ENCODE measurements around the gene PAX6. TPM values are rescaled to one million over a fixed set of nuclear protein-coding genes. Genes with fewer than 3 reads are reported as not detected.

Gene PAX6
- total and polyA plus RNA-seq, 3 experiments from 2014 or later: not detected

GRCh38 chr11:31804312-31805036, 6.6 kb downstream of the PAX6 start:
- Histone ChIP-seq H3K27me3 (ENCODE audit: insufficient read depth, low read length, poor library complexity, severe bottlenecking) (peaks cover 87% of the 10 kb centered on the region), H3K4me1 (ENCODE audit: insufficient read depth, low read length) (peaks cover 18% of the 10 kb centered on the region), H3K4me3 (ENCODE audit: low read length) (peak overlapping the region; percentile 0), H3K9me3 (ENCODE audit: low read length) (no peaks in the 10 kb centered on the region), H3K27ac (ENCODE audit: low read depth, low read length) (no peak overlapping the region), H3K36me3 (ENCODE audit: insufficient read depth, low read length) (no peaks in the 10 kb centered on the region)
- Mint-ChIP-seq H3K27me3 (peaks cover 87 to 89% of the 10 kb centered on the region in 2 donors), H3K36me3 (no peaks in the 10 kb centered on the region), H3K4me3 (peak overlapping the region in 6 of 7 donors; percentile 53 to 74 (median 70)), H3K9me3 (peaks cover 5 to 65% (median 33%) of the 10 kb centered on the region in 5 donors), H3K27ac (peak overlapping the region in 3 of 8 donors; percentile 21 to 75 (median 64)), H3K4me1 (peaks cover 48 to 56% (median 51%) of the 10 kb centered on the region in 3 donors)
- ChIA-PET POLR2A (no interaction called here), CTCF (no interaction called here)
- DNase-seq: no peak

GRCh38 chr11:31803813-31804311, 7.3 kb downstream of the PAX6 start:
- Mint-ChIP-seq H3K27me3 (peaks cover 86 to 87% of the 10 kb centered on the region in 2 donors), H3K4me1 (peaks cover 46 to 56% (median 46%) of the 10 kb centered on the region in 3 donors), H3K9me3 (peaks cover 5 to 58% (median 35%) of the 10 kb centered on the region in 5 donors), H3K36me3 (no peaks in the 10 kb centered on the region), H3K27ac (peak overlapping the region in 4 of 8 donors; percentile 17 to 75 (median 42)), H3K4me3 (peak overlapping the region in 6 of 7 donors; percentile 53 to 74 (median 68))
- Histone ChIP-seq H3K27ac (ENCODE audit: low read depth, low read length) (no peak overlapping the region), H3K9me3 (ENCODE audit: low read length) (no peaks in the 10 kb centered on the region), H3K27me3 (ENCODE audit: insufficient read depth, low read length, poor library complexity, severe bottlenecking) (peaks cover 87% of the 10 kb centered on the region), H3K36me3 (ENCODE audit: insufficient read depth, low read length) (no peaks in the 10 kb centered on the region), H3K4me3 (ENCODE audit: low read length) (no peak overlapping the region), H3K4me1 (ENCODE audit: insufficient read depth, low read length) (peaks cover 18% of the 10 kb centered on the region)
- no peak for DNase-seq
- POLR2A ChIA-PET: no interaction called here
- CTCF ChIA-PET: no interaction called here

- ChIA-PET CTCF (no interaction called here), POLR2A (no interaction called here)
- Histone ChIP-seq H3K4me1 (ENCODE audit: insufficient read depth, low read length) (peaks cover 18% of the 10 kb centered on the region), H3K27me3 (ENCODE audit: insufficient read depth, low read length, poor library complexity, severe bottlenecking) (peaks cover 83% of the 10 kb centered on the region), H3K9me3 (ENCODE audit: low read length) (no peaks in the 10 kb centered on the region), H3K27ac (ENCODE audit: low read depth, low read length) (no peak overlapping the region), H3K4me3 (ENCODE audit: low read length) (no peak overlapping the region), H3K36me3 (ENCODE audit: insufficient read depth, low read length) (no peaks in the 10 kb centered on the region)
- DNase-seq: no peak
- H3K27ac Mint-ChIP-seq: peak overlapping the region in 4 of 8 donors; percentile 17 to 75 (median 70)
- H3K4me1 Mint-ChIP-seq: peaks cover 44 to 57% (median 49%) of the 10 kb centered on the region in 3 donors
- peaks cover 83 to 85% of the 10 kb centered on the region in 2 donors for H3K27me3 Mint-ChIP-seq
- peaks cover 5 to 57% (median 36%) of the 10 kb centered on the region in 5 donors for H3K9me3 Mint-ChIP-seq
- H3K36me3 Mint-ChIP-seq: no peaks in the 10 kb centered on the region
- peak overlapping the region in 5 of 7 donors; percentile 67 to 80 (median 70) for H3K4me3 Mint-ChIP-seq
These were observed 7.9 kb downstream of the PAX6 start for GRCh38 chr11:31802990-31803812.

- Mint-ChIP-seq H3K27me3 (peaks cover 81 to 84% of the 10 kb centered on the region in 2 donors), H3K9me3 (peaks cover 5 to 59% (median 36%) of the 10 kb centered on the region in 5 donors), H3K4me1 (peaks cover 45 to 57% (median 52%) of the 10 kb centered on the region in 3 donors), H3K27ac (peak overlapping the region in 2 of 8 donors; percentile 17 to 75), H3K4me3 (no peak overlapping the region), H3K36me3 (no peaks in the 10 kb centered on the region)
- ChIA-PET CTCF (no interaction called here), POLR2A (no interaction called here)
- Histone ChIP-seq H3K4me1 (ENCODE audit: insufficient read depth, low read length) (peaks cover 18% of the 10 kb centered on the region), H3K27ac (ENCODE audit: low read depth, low read length) (no peak overlapping the region), H3K9me3 (ENCODE audit: low read length) (no peaks in the 10 kb centered on the region), H3K36me3 (ENCODE audit: insufficient read depth, low read length) (no peaks in the 10 kb centered on the region), H3K4me3 (ENCODE audit: low read length) (no peak overlapping the region), H3K27me3 (ENCODE audit: insufficient read depth, low read length, poor library complexity, severe bottlenecking) (peaks cover 83% of the 10 kb centered on the region)
- DNase-seq: no peak
These were observed 8.5 kb downstream of the PAX6 start for GRCh38 chr11:31802609-31802989.

GRCh38 chr11:31802000-31802551, 9.0 kb downstream of the PAX6 start:
- H3K4me1 ChIP-seq (ENCODE audit: insufficient read depth, low read length): peaks cover 18% of the 10 kb centered on the region
- Mint-ChIP-seq H3K4me1 (peaks cover 47 to 60% (median 56%) of the 10 kb centered on the region in 3 donors), H3K36me3 (no peaks in the 10 kb centered on the region), H3K9me3 (peaks cover 8 to 57% (median 38%) of the 10 kb centered on the region in 5 donors), H3K4me3 (no peak overlapping the region), H3K27me3 (peaks cover 81 to 84% of the 10 kb centered on the region in 2 donors), H3K27ac (no peak overlapping the region)
- no peaks in the 10 kb centered on the region for H3K36me3 ChIP-seq (ENCODE audit: insufficient read depth, low read length)
- H3K4me3 ChIP-seq (ENCODE audit: low read length): no peak overlapping the region
- H3K27me3 ChIP-seq (ENCODE audit: insufficient read depth, low read length, poor library complexity, severe bottlenecking): peaks cover 80% of the 10 kb centered on the region
- no peaks in the 10 kb centered on the region for H3K9me3 ChIP-seq (ENCODE audit: low read length)
- no peak for DNase-seq
- CTCF ChIA-PET: no interaction called here
- POLR2A ChIA-PET: interaction anchor here (0.7 kb wide), 1 partner anchor 19 kb away, joined by 4 read pairs; no protein-coding TSS in a partner anchor
- no peak overlapping the region for H3K27ac ChIP-seq (ENCODE audit: low read depth, low read length)

- Mint-ChIP-seq H3K9me3 (peaks cover 9 to 57% (median 41%) of the 10 kb centered on the region in 5 donors), H3K4me1 (peaks cover 46 to 57% (median 51%) of the 10 kb centered on the region in 3 donors), H3K27me3 (peaks cover 78 to 84% of the 10 kb centered on the region in 2 donors), H3K36me3 (no peaks in the 10 kb centered on the region), H3K27ac (peak overlapping the region in 2 of 8 donors; percentile 37 to 46), H3K4me3 (peak overlapping the region in 1 of 7 donors; percentile 22)
- no peak for DNase-seq
- Histone ChIP-seq H3K27ac (ENCODE audit: low read depth, low read length) (no peak overlapping the region), H3K4me1 (ENCODE audit: insufficient read depth, low read length) (peaks cover 18% of the 10 kb centered on the region), H3K9me3 (ENCODE audit: low read length) (no peaks in the 10 kb centered on the region), H3K4me3 (ENCODE audit: low read length) (no peak overlapping the region), H3K36me3 (ENCODE audit: insufficient read depth, low read length) (no peaks in the 10 kb centered on the region), H3K27me3 (ENCODE audit: insufficient read depth, low read length, poor library complexity, severe bottlenecking) (peaks cover 78% of the 10 kb centered on the region)
- ChIA-PET POLR2A (interaction anchor here (0.7 kb wide), 1 partner anchor 20 kb away, joined by 4 read pairs; no protein-coding TSS in a partner anchor), CTCF (no interaction called here)
These were observed 9.8 kb downstream of the PAX6 start for GRCh38 chr11:31801298-31801702.

- ChIA-PET CTCF (no interaction called here), POLR2A (no interaction called here)
- H3K27ac Mint-ChIP-seq: peak overlapping the region in 3 of 8 donors; percentile 8 to 51 (median 40)
- H3K9me3 Mint-ChIP-seq: peaks cover 9 to 57% (median 41%) of the 10 kb centered on the region in 5 donors
- peaks cover 46 to 56% (median 50%) of the 10 kb centered on the region in 3 donors for H3K4me1 Mint-ChIP-seq
- peaks cover 0 to 5% (median 0%) of the 10 kb centered on the region in 3 donors for H3K36me3 Mint-ChIP-seq
- DNase-seq: no peak
- Histone ChIP-seq H3K4me1 (ENCODE audit: insufficient read depth, low read length) (peaks cover 18% of the 10 kb centered on the region), H3K9me3 (ENCODE audit: low read length) (no peaks in the 10 kb centered on the region), H3K27ac (ENCODE audit: low read depth, low read length) (no peak overlapping the region), H3K36me3 (ENCODE audit: insufficient read depth, low read length) (no peaks in the 10 kb centered on the region), H3K27me3 (ENCODE audit: insufficient read depth, low read length, poor library complexity, severe bottlenecking) (peaks cover 76% of the 10 kb centered on the region), H3K4me3 (ENCODE audit: low read length) (no peak overlapping the region)
- H3K4me3 Mint-ChIP-seq: peak overlapping the region in 4 of 7 donors; percentile 2 to 37 (median 24)
- peaks cover 81 to 89% of the 10 kb centered on the region in 2 donors for H3K27me3 Mint-ChIP-seq
These were observed 10.5 kb downstream of the PAX6 start for GRCh38 chr11:31800398-31801265.

Data from CD8-positive, alpha-beta memory T cell (primary cell).